GM19193 (cell line): ENCODE results near the gene SDF2L1.
A peak's percentile ranks its signal among the peaks of the same experiment; 100 is the strongest.

Experiments used
- POLR2A ChIP-seq: IDR thresholded peaks from 4 replicates; pipeline ENCODE4 v1.6.1; 2011; ENCODE audit not compliant: insufficient read depth, insufficient read length; ENCODE audit errors: extremely low read depth

Gene SDF2L1

GRCh38 chr22:21650280-21650679 lies 8.2 kb downstream of the SDF2L1 start:
- TF ChIP-seq POLR2A, result no peak

GRCh38 chr22:21650823-21651520 lies 8.9 kb downstream of the SDF2L1 start:
- TF ChIP-seq POLR2A, result no peak

- TF ChIP-seq POLR2A, result no peak
Measured at GRCh38 chr22:21651521-21652009, 9.5 kb downstream of the SDF2L1 start.

- TF ChIP-seq POLR2A, result peak; percentile 69
Measured at GRCh38 chr22:21652010-21652546, 10.0 kb downstream of the SDF2L1 start.

- no peak for TF ChIP-seq POLR2A
Measured at GRCh38 chr22:21652547-21653545, 10.7 kb downstream of the SDF2L1 start.

GRCh38 chr22:21657020-21657359 lies 14.9 kb downstream of the SDF2L1 start:
- no peak for TF ChIP-seq POLR2A

GRCh38 chr22:21657360-21658032 lies 15.4 kb downstream of the SDF2L1 start:
- peak; percentile 50 for TF ChIP-seq POLR2A

GRCh38 chr22:21659864-21660525 lies 17.9 kb downstream of the SDF2L1 start:
- no peak for TF ChIP-seq POLR2A

GRCh38 chr22:21660904-21661303 lies 18.8 kb downstream of the SDF2L1 start:
- no peak for TF ChIP-seq POLR2A

- TF ChIP-seq POLR2A, result no peak
Measured at GRCh38 chr22:21661991-21662390, 19.9 kb downstream of the SDF2L1 start.

- TF ChIP-seq POLR2A, result no peak
Measured at GRCh38 chr22:21663738-21664137, 21.6 kb downstream of the SDF2L1 start.

GRCh38 chr22:21665047-21665851 lies 23.1 kb downstream of the SDF2L1 start:
- no peak for TF ChIP-seq POLR2A

- no peak for TF ChIP-seq POLR2A
Measured at GRCh38 chr22:21666786-21667185, 24.7 kb downstream of the SDF2L1 start.
